ENCODE results near the gene EVC2. TPM values are rescaled to one million over a fixed set of nuclear protein-coding genes. Genes with fewer than 3 reads are reported as not detected.
A peak's percentile ranks its signal among the peaks of the same experiment; 100 is the strongest.

The EVC2 gene
- total and polyA plus RNA-seq, 9 of the 15 experiments (the other 6 are each of a cell fraction or from before 2014, with no cell fraction given) = 0.03 to 0.55 (median 0.38) TPM; not detected in 1

DNA sequence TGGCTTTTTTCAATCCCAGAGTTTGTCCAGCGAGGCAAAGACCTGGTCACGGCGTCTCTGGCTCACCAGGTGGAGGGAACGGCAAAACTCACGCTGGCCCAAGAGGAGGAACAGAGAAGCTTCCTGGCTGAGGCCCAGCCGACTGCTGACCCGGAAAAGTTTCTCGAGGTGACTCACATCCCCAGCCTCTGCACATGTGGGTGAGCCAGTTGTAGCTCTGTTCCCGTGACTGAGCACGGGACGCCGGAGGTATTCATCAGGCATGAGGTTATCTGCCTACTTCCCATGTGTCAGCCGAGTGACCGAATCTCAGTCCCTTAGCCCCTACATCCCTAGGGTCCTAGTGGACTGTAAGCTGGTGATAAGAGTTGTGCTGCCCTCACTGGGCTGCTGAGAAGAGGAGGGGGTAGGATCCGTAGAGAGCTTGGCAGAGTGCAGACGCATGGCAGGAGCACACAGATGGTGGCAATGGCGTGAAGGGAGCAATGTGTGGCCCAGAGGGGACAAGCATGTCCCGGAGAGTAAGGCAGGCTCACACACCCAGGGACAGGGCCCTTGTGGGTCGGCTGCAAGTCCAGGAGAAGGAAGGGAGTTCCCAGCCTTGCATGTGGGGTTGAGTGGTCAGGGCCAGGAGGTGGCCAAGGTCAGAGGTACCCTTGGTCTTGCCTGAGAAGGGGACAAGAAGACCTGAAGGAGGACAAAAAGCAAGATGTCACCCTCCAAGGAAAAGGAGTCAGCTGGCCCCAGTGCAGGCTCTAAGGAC is 45.6 kb upstream of the EVC2 start:
- 11% methylated on average over 18 of the region's 19 CpGs for WGBS (ENCODE audit: insufficient coverage, low coverage, missing lambda C conversion rate)
- peak; percentile 64; the same call in 1 of the 2 replicates for TF ChIP-seq ZNF584 (CRISPR knock-in tag; IDR thresholded peaks at IDR 0.05; ENCODE audit: low read depth)
- TF ChIP-seq ZNF395 (CRISPR knock-in tag; IDR thresholded peaks at IDR 0.05) = peak; percentile 43; the same call in 1 of the 2 replicates
- no peak for TF ChIP-seq NR2C2 (CRISPR knock-in tag; IDR thresholded peaks at IDR 0.05)
- TF ChIP-seq NR2C2 (tag; IDR thresholded peaks at IDR 0.05) = peak; percentile 92
- TF ChIP-seq CBFA2T3 (IDR thresholded peaks at IDR 0.05) = peak; percentile 38
- peak; percentile 55 for TF ChIP-seq CXXC5 (CRISPR knock-in tag; IDR thresholded peaks at IDR 0.05)
- TF ChIP-seq GABPA (tag; conservative IDR thresholded peaks at IDR 0.05; ENCODE audit: low read depth) = peak; percentile 74
- TF ChIP-seq SMAD4 (CRISPR knock-in tag; conservative IDR thresholded peaks at IDR 0.05) = peak; percentile 41
- no peak for TF ChIP-seq XRCC3 (IDR thresholded peaks at IDR 0.05)
- TF ChIP-seq POLR2H (tag; IDR thresholded peaks at IDR 0.05; ENCODE audit: low read depth) = no peak
- TF ChIP-seq, protein P1, sequence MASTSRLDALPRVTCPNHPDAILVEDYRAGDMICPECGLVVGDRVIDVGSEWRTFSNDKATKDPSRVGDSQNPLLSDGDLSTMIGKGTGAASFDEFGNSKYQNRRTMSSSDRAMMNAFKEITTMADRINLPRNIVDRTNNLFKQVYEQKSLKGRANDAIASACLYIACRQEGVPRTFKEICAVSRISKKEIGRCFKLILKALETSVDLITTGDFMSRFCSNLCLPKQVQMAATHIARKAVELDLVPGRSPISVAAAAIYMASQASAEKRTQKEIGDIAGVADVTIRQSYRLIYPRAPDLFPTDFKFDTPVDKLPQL (IDR thresholded peaks at IDR 0.05; ENCODE audit: extremely low read depth, insufficient read length) = no peak
- TF ChIP-seq, protein P2, sequence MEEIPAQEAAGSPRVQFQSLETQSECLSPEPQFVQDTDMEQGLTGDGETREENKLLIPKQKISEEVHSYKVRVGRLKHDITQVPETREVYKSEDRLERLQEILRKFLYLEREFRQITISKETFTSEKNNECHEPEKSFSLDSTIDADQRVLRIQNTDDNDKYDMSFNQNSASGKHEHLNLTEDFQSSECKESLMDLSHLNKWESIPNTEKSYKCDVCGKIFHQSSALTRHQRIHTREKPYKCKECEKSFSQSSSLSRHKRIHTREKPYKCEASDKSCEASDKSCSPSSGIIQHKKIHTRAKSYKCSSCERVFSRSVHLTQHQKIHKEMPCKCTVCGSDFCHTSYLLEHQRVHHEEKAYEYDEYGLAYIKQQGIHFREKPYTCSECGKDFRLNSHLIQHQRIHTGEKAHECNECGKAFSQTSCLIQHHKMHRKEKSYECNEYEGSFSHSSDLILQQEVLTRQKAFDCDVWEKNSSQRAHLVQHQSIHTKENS (CRISPR knock-in tag; IDR thresholded peaks at IDR 0.05) = no peak
- peak; percentile 81 for TF ChIP-seq FOSL1 (tag; conservative IDR thresholded peaks at IDR 0.05)
- no peak for TF ChIP-seq ZNF431 (CRISPR knock-in tag; IDR thresholded peaks at IDR 0.05)
- no peak for TF ChIP-seq MYC (IDR thresholded peaks at IDR 0.05; ENCODE audit: low read depth, low read length)
- no peak for TF ChIP-seq MYC (CRISPR knock-in tag; IDR thresholded peaks at IDR 0.05; ENCODE audit: borderline replicate concordance, low read depth)
- TF ChIP-seq ZBTB33 (CRISPR knock-in tag; IDR thresholded peaks at IDR 0.05) = no peak

More for the DNA sequence above, 45.6 kb upstream of the EVC2 start:
- Histone ChIP-seq H4K20me1 (replicated peaks; ENCODE audit: control insufficient read depth, insufficient read depth, low read length) (no peaks in the 10 kb centered on the region; the same call in 1 of the 2 replicates), H3K27ac (ENCODE audit: extremely low read depth, low read depth, low read length) (no peak overlapping the region), H3K9me1 (ENCODE audit: control insufficient read depth, insufficient read depth, low read length) (no peaks in the 10 kb centered on the region), H3K27me3 (ENCODE audit: control insufficient read depth in 2 of 2, insufficient read depth in 2 of 2, low read length in 2 of 2) (peaks cover 0 to 6% of the 10 kb centered on the region in 2 experiments; a peak in 1 of 5 replicates), H2AFZ (ENCODE audit: low read depth, low read length) (no peak overlapping the region), H3K4me1 (replicated peaks in 1 of 2; ENCODE audit: control insufficient read depth in 2 of 2, insufficient read depth in 2 of 2, low read length in 2 of 2) (peaks cover 5 to 10% of the 10 kb centered on the region in 2 experiments; a peak in 3 of 5 replicates), H3K9me3 (replicated peaks; ENCODE audit: control insufficient read depth, insufficient read depth, low read depth, low read length) (no peaks in the 10 kb centered on the region), H3K4me3 (no peak overlapping the region), H3K36me3 (ENCODE audit: control insufficient read depth, insufficient read depth, low read length) (no peaks in the 10 kb centered on the region), H3K9ac (ENCODE audit: insufficient read depth in 1 of 2, low read depth in 2 of 2, low read length in 2 of 2) (no peak overlapping the region), H3K4me2 (ENCODE audit: insufficient read depth, low read length) (no peak overlapping the region), H3K79me2 (ENCODE audit: control insufficient read depth, insufficient read depth, low read length) (no peaks in the 10 kb centered on the region)
- ATAC-seq = peak; percentile 38; the same call in 2 of the 3 replicates
- intact Hi-C loops (cut with micrococcal nuclease) = no loop called here
- in situ Hi-C loops (cut with MboI) = no loop called here
- no TSS peak for BruUV-seq (replicated peaks)
- peak in 1 of 4 experiments; percentile 49 for DNase-seq (ENCODE audit: extremely low read depth in 1 of 4, low spot score in 3 of 4)
- FAIRE-seq = no peak
- ChIA-PET POLR2A (interaction anchor here (0.7 kb wide), 1 partner anchor 78 kb away, joined by 4 read pairs; no protein-coding TSS in a partner anchor), CTCF (ENCODE audit: low intra/inter-chr PET ratio) (no interaction called here)
